H1 (cell line): ENCODE data around the gene GRAP.

Source experiments
- ASH2L ChIP-seq: fragments of 200-600, 300-600 bp; sonication (generic); IDR thresholded peaks from one replicate; pipeline ENCODE4 v1.7.1; 2017; ENCODE audit warnings: low read length
- CHD2 ChIP-seq: IDR thresholded peaks from 2 replicates; pipeline ENCODE4 v1.6.1; 2012; ENCODE audit warnings: low read length, improper control_type of control experiment
- CTCF ChIP-seq, 3 experiments: IDR thresholded peaks; 1 replicate in 2 of 3; 2 replicates in 1 of 3; pipeline versions ENCODE4 v1.5.1 to v1.6.1; 2011; ENCODE audit warnings: low read length in 3 of 3, mild to moderate bottlenecking in 3 of 3, inconsistent platforms in 2 of 3, low read depth in 1 of 3, moderate library complexity in 1 of 3; ENCODE audit not compliant: insufficient read depth in 1 of 3; ENCODE audit errors: control extremely low read depth in 1 of 3
- EZH2 ChIP-seq: fragments of 200-600 bp; sonication (generic); IDR thresholded peaks from 2 replicates; pipeline ENCODE4 v1.7.1; 2012; ENCODE audit warnings: low read depth, mild to moderate bottlenecking, moderate library complexity, low read length, inconsistent platforms; ENCODE audit not compliant: severe bottlenecking
- JUND ChIP-seq: IDR thresholded peaks from 2 replicates; pipeline ENCODE4 v1.6.1; 2011; ENCODE audit warnings: mild to moderate bottlenecking, improper control_type of control experiment, low read length
- MAFK ChIP-seq: IDR thresholded peaks from 2 replicates; pipeline ENCODE4 v1.6.1; 2012; ENCODE audit warnings: low read depth, mild to moderate bottlenecking, improper control_type of control experiment, low read length
- POLR2AphosphoS5 ChIP-seq: IDR thresholded peaks from 2 replicates; pipeline ENCODE4 v1.6.1; 2011; ENCODE audit warnings: low read depth, low read length
- RAD21 ChIP-seq, 2 experiments: IDR thresholded peaks in 1 of 2; conservative IDR thresholded peaks in 1 of 2; 2 replicates each; pipeline ENCODE4 v1.6.1; 2011; ENCODE audit warnings: low read depth in 2 of 2, low read length in 2 of 2, improper control_type of control experiment in 1 of 2, inconsistent platforms in 1 of 2, mild to moderate bottlenecking in 1 of 2, moderate library complexity in 1 of 2
- RNF2 ChIP-seq: fragments of 200-900, 300-1000 bp; sonication (generic); IDR thresholded peaks from 2 replicates; pipeline ENCODE4 v1.7.1; 2016; ENCODE audit warnings: borderline replicate concordance, low read depth, mild to moderate bottlenecking, antibody characterized with exemption, low read length; ENCODE audit not compliant: poor library complexity, severe bottlenecking; ENCODE audit errors: missing control alignments
- SP4 ChIP-seq: IDR thresholded peaks from 2 replicates; pipeline ENCODE4 v1.6.1; 2012; ENCODE audit warnings: low read length, inconsistent platforms
- TBP ChIP-seq: IDR thresholded peaks from 2 replicates; pipeline ENCODE4 v1.6.1; 2011; ENCODE audit warnings: low read depth, low read length, improper control_type of control experiment

DNA sequence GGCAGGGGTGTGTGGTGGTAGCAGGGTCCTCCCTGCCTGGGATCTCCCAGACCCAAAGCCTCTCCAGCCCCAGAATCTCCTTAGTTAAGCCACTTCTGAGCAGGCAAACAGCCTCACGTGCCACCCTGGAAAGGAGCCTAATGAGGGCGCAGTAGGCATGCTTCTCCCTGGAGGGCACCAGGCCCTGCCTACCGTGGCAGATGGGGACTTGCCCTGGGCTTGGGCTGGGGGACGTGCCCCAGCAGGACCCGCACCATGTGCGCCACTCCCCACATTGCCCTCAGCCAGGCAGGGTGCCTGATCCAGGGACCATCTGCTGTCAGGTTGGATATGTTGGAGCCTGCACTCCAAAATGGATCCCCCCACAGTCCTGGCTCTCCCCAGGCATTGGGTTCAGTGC is 56.4 kb downstream of the GRAP start:
- no peak for TF ChIP-seq POLR2AphosphoS5
- no peak for TF ChIP-seq RAD21 (IDR thresholded peaks at IDR 0.05 in 1 of 2, conservative IDR thresholded peaks at IDR 0.05 in 1 of 2; ENCODE audit: low read depth in 2 of 2, low read length in 2 of 2)
- TF ChIP-seq TBP: no peak
- no peak for TF ChIP-seq CTCF (IDR thresholded peaks at IDR 0.05; ENCODE audit: control extremely low read depth in 1 of 3, insufficient read depth in 1 of 3, low read depth in 1 of 3, low read length in 3 of 3)
- TF ChIP-seq CHD2: no peak
- TF ChIP-seq EZH2: no peak
- TF ChIP-seq JUND: no peak
- TF ChIP-seq SP4: no peak
- TF ChIP-seq RNF2: no peak
- TF ChIP-seq ASH2L: no peak
- TF ChIP-seq MAFK: no peak
